ENCODE data around the gene TPK1. TPM values are rescaled to one million over a fixed set of nuclear protein-coding genes. Genes with fewer than 3 reads are reported as not detected.

Gene TPK1
- total RNA-seq, 4 donors from 2014 or later = 8.0 to 15.6 (median 11.1) TPM

DNA sequence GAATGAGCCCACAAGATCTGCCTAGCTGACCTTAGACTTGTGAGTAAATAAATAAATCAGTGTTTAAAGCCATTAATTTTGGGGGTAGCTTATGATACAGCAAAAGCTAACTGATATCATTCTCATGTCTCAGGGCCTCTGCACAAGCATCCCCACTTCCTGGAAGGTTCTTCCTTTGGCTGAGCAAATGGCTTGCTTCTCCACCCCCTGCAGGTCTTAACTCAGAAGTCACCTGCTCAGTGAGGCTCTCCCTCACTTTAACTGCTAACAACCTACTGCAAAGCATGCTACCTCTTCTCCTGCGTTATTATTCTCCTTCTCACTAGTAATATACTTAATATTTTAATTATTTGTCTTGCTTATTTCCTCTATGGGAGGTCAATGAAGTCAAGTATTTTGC, 167.3 kb downstream of the TPK1 start:
- TF ChIP-seq, protein P1, sequence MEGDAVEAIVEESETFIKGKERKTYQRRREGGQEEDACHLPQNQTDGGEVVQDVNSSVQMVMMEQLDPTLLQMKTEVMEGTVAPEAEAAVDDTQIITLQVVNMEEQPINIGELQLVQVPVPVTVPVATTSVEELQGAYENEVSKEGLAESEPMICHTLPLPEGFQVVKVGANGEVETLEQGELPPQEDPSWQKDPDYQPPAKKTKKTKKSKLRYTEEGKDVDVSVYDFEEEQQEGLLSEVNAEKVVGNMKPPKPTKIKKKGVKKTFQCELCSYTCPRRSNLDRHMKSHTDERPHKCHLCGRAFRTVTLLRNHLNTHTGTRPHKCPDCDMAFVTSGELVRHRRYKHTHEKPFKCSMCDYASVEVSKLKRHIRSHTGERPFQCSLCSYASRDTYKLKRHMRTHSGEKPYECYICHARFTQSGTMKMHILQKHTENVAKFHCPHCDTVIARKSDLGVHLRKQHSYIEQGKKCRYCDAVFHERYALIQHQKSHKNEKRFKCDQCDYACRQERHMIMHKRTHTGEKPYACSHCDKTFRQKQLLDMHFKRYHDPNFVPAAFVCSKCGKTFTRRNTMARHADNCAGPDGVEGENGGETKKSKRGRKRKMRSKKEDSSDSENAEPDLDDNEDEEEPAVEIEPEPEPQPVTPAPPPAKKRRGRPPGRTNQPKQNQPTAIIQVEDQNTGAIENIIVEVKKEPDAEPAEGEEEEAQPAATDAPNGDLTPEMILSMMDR (IDR thresholded peaks at IDR 0.05; ENCODE audit: low read depth) = no peak

DNA sequence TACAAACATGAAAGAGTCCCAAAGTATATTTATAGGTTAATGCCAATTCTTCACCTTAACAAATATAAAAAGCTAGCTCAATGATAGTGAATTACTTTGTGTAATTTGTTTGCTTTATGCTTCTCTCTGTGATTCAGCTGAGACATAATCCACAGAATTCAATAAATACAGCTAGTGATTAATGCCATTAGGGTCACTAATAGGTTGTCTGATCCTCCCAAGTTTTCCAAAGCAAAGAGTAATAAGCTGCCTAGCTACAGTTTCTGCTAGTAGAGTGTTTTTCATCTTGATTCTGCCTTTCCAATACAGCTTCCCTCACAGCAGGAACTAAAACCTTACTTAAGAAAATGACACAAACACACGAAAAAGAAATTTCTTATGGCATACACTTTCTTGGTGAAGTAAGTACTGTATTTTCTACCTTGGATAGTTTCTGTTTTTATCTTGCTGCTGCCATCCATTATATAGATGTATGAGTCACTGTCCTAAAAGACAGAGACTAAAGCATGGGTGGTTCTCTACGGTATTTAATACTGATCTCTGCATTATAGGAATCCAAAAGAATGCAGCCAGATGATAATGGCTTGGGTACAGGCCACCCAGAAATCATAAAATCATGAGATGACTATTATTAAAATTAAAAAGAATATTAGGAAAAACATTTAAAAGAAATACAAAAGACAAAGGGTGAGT, 170.0 kb downstream of the TPK1 start:
- TF ChIP-seq, protein P1 (IDR thresholded peaks at IDR 0.05; ENCODE audit: low read depth) = no peak

DNA sequence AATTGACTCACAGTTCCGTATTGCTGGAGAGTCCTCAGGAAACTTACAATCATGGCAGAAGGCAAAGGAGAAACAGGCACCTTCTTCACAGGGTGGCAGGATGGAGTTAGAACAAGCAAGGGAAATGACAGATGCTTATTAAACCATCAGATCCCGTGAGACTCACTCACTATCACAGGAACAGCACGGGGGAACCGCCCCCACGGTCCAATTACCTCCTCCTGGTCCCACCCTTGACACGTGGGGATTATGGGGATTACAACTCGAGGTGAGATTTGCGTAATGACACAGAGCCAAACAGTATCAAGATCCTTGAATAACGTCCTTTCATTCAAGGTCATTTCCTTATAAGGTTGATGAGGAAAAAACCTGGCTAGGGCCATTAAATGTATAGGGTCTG, 176.6 kb downstream of the TPK1 start:
- TF ChIP-seq, protein P1 (IDR thresholded peaks at IDR 0.05; ENCODE audit: low read depth) = no peak

DNA sequence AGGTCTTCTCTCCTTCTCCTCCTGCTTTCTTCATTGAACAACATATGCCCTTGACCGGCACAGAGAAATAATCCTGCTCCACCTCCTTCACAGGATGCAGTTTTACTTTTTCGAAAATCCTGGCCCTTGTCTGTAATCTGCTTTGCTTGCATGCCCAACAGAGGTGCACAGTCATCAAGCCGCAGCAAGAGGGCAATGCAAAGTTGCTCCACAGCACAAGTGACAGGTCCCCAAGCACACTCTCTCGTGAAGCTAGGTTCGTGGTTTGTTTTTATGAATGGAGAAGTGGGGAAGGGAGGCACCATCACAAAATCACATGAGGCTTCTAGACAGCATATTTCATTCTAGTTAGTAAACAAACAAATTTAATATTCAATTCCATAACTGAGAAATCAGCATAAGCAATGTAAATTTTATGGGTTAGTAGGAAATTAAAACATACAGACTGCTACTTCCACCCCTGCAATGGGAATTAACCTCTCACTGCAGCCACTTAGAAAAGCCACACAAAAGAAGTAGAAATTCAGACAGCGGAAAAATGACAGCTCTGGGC, 178.8 kb downstream of the TPK1 start:
- TF ChIP-seq, protein P1 (IDR thresholded peaks at IDR 0.05; ENCODE audit: low read depth) = no peak

DNA sequence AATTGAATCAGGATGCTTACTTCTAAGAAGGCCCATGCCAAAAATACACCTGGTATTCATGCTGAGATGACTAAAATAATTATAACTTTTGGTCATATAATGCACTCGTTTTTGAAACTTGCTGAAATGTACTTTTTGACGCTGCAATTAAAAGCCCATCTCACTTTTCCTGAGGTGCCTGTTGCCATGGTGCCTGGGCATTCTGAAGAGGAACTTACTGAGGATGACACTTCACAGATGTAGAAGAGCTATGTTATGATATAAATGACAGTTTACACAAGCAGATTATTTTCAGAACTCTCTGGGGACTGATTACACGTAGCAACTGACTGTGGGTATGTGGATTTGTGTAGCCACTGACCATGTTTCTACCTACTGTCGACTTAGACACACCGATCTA, 182.4 kb downstream of the TPK1 start:
- TF ChIP-seq, protein P1 (IDR thresholded peaks at IDR 0.05; ENCODE audit: low read depth) = no peak

DNA sequence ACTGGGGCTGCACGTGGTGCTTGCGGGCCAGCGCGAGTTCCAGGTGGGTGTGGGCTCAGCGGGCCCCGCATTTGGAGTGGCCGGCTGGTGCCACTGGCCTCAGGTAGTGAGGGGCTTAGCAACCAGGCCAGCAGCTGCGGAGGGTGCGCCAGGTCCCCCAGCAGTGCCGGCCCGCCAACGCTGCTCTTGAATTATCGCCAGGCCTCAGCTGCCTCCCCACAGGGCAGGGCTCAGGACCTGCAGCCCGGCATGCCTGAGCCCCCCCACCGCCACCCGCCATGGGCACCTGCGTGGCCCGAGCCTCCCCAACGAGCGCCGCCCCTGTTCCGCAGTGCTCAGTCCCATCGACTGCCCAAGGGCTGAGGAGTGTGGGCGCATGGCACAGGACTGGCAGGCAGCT, 185.4 kb downstream of the TPK1 start:
- TF ChIP-seq, protein P1 (IDR thresholded peaks at IDR 0.05; ENCODE audit: low read depth) = no peak

DNA sequence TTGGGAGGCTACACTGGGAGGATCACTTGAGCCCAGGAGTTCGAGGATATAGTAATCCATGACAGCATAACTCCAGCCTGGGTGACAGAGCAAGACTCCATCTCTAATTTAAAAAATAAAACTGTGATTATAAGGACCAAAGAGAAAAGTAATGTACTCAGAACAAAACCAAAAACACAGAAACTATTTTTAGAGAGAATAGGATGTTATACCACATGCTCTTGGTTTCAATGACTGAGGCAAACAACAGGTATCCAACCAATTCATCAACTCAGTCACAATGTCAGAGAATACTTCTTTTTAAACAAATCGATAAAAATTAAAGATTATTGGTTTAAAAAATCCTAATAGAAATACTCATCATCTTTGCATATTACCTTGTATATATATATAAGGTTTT, 186.7 kb downstream of the TPK1 start:
- TF ChIP-seq, protein P1 (IDR thresholded peaks at IDR 0.05; ENCODE audit: low read depth) = no peak
